Measurements from ENCODE around the gene AGAP3.

Gene AGAP3

DNA sequence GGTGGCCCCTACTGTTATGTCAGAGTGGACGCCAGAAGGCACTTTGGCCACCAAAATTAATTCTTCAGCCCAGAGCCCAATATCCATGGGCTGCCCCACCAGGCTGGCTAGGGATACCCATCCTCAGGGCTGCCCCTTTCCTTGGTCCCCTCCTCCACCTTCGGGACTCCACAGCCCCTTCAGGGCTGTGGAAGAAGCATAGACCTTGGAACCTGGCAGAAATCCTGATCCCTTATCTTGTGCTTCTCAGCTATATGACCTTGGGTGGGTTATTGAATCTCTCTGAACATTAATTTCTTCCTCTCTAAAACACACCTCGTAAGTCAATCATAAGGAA is 2.5 kb upstream of the AGAP3 start:
- TF ChIP-seq, protein P1, sequence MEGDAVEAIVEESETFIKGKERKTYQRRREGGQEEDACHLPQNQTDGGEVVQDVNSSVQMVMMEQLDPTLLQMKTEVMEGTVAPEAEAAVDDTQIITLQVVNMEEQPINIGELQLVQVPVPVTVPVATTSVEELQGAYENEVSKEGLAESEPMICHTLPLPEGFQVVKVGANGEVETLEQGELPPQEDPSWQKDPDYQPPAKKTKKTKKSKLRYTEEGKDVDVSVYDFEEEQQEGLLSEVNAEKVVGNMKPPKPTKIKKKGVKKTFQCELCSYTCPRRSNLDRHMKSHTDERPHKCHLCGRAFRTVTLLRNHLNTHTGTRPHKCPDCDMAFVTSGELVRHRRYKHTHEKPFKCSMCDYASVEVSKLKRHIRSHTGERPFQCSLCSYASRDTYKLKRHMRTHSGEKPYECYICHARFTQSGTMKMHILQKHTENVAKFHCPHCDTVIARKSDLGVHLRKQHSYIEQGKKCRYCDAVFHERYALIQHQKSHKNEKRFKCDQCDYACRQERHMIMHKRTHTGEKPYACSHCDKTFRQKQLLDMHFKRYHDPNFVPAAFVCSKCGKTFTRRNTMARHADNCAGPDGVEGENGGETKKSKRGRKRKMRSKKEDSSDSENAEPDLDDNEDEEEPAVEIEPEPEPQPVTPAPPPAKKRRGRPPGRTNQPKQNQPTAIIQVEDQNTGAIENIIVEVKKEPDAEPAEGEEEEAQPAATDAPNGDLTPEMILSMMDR (IDR thresholded peaks at IDR 0.05; ENCODE audit: low read depth, low read length), result no peak
- H3K4me3 ChIP-seq (replicated peaks in 1 of 2; ENCODE audit: low read depth in 2 of 2, low read length in 2 of 2), result peak overlapping the region; percentile 73 to 76
- DNase-seq (ENCODE audit: low read depth in 2 of 2), result no peak

DNA sequence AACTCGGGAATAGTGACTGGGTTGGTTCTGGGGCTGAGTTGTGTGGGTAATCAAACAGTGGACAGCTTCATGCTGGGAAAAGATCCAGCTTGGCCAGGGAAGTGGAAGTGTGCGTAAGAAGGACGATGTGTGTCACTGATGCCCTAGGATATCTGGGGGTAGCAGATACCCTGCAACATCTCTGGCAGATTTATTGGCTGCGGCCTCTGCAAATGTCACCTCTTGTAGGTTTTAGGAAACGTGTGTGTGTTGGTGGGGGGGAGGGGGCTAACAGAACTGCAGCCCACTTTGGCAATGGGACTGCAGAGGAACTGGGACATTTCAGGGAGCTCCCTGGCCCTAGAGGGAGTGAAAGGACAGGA is 965 bp upstream of the AGAP3 start:
- H3K4me3 ChIP-seq (replicated peaks in 1 of 2; ENCODE audit: low read depth in 2 of 2, low read length in 2 of 2), result peak overlapping the region in 1 of 2 donors; percentile 53
- TF ChIP-seq, protein P1 (IDR thresholded peaks at IDR 0.05; ENCODE audit: low read depth, low read length), result no peak
- DNase-seq (ENCODE audit: low read depth in 2 of 2), result peak in 1 of 2 donors; percentile 37

DNA sequence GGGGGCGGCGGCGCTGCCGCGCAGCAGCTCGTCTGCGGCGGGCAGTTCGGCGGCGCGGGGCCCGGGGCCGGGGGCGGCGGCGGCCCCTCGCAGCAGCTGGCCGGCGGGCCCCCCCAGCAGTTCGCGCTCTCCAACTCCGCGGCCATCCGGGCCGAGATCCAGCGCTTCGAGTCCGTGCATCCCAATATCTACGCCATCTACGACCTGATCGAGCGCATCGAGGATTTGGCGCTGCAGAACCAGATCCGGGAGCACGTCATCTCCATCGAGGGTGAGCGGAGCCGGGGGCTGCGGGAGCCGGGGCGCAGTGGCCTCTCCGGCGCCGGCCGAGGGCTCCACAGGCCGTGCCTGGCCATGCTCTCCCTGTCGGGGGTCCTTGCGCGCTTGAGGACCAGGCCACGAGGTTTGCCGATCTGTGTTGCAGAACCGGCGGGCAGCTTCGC is 548 bp downstream of the AGAP3 start:
- peak overlapping the region; percentile 74 to 81 for H3K4me3 ChIP-seq (replicated peaks in 1 of 2; ENCODE audit: low read depth in 2 of 2, low read length in 2 of 2)
- TF ChIP-seq, protein P1 (IDR thresholded peaks at IDR 0.05; ENCODE audit: low read depth, low read length), result no peak
- peak in 1 of 2 donors; percentile 47 for DNase-seq (ENCODE audit: low read depth in 2 of 2)

DNA sequence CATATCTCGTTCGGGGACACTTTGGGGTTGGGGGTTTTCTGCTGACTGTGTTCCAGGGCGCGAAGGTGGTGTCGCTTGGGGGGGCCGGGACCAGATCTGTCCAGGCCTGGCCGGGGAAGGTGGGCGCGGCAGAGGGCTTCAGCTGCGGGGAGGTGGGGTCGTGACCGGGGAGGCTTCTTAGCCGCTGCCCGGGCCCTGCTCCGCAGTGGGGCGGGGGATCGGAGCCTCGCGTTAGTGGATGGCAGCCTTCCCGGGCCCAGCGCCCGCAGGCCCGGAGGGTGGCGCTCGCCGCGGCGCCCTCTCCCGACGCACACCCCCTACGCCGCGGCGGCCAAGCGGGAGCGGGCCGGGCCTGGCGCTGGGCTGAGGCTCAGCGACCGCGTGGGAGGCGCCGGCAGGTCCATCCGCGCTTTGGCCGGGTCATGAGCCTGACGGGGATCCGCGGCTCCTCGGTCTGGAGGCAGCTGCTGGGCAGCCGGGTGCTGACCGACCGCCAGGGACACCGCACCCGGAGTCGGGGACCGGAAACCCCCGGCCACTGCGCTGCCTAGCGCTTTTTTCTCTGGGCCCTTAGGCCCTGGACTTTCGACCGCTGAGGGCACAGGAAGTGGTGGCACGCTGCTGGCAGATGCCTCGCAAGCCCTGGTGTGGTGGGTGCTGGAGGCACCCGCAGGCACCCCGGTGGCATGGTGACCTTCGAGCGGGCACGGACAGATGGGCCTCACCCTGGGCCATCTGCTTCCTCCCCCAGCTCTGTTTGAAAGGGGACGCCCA is 1.2 kb downstream of the AGAP3 start:
- DNase-seq (ENCODE audit: low read depth in 2 of 2), result peak; percentile 60 to 69
- H3K4me3 ChIP-seq (replicated peaks in 1 of 2; ENCODE audit: low read depth in 2 of 2, low read length in 2 of 2), result peak overlapping the region; percentile 74 to 81
- TF ChIP-seq, protein P1 (IDR thresholded peaks at IDR 0.05; ENCODE audit: low read depth, low read length), result no peak

DNA sequence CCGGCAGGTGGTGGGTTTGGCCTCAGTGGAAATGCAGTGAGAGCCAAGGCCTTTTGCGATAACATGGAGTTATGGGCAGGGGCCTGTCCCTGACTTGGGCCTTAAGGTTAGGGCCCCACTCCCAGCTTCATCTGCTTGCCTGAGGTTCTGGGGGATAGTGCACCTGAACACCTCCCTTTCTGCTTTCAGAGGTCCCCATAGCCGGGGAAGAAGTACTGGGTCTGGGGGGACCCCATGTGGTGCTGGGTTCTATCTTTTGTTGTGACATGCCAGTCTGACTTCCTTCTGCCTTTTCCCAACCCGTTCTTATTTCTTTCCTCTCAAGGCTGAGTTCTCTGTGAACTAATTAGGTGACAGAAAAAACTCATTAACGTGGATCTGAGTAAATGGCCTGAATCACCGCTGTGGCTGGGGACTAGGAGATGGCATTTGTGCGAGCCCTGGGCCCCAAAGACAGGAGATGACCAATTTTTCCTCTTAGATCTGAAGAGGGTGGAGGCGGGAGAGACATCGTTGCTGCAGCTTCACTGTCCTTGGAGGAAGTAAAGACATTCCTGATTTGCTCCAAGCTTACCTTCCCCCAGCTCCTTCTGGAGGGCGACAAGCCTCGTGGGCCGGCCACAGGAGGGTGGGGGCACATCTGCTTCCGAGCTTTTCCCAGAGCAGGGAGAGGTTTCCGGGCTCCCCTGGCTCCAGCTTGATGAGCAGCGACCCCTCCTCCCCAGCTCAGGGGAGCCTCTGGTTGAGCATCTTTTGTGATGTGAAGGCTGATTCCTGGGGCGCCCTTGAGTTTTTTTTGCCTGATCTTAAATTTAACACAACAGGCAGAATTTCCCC is 2.0 kb downstream of the AGAP3 start:
- DNase-seq (ENCODE audit: low read depth in 2 of 2), result peak in 1 of 2 donors; percentile 15

DNA sequence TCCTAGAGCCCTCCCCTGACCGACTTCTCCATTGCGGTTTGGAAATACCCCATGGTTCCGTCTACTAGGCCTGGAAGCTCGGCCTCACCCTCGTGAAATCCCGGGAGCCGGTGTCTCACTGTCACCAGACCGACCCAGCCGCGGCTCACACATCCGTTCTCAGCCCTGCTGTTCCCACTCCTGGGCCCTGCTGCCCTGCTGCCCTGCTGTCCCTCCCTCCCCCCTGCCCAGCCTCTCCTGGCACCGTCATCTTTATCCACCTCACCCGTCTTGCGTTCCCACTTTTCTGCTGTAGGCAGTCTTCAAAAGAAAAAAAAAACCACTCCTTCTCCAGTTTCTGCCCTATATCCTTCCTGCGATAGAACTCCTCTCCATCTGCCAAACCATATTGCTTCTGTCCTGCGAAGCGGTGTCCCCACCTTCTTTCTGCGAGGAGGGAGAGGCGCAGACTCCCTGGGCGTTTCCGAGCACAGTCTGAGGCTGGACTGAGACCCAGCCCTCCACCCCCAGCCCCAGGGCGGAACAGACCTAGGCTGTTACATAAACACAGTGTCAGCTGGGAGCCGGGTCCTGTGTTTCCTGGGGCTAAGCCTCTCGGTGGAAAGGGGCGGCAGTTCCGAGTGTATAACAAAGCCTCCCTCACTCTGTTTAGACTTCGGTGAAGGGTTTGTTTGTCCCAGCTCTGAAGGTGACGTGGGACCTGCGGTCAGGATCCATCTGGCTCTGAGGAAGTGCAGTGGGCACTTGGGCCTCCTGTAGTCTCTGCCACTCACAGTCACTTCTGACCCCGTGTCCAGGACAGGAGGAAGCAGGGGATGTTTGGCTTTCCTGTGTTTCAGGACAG is 2.8 kb downstream of the AGAP3 start:
- DNase-seq (ENCODE audit: low read depth in 2 of 2), result peak; percentile 67 to 75
- H3K4me3 ChIP-seq (replicated peaks in 1 of 2; ENCODE audit: low read depth in 2 of 2, low read length in 2 of 2), result peak overlapping the region; percentile 57 to 81
- TF ChIP-seq, protein P1 (IDR thresholded peaks at IDR 0.05; ENCODE audit: low read depth, low read length), result no peak

More for the DNA sequence above, 2.0 kb downstream of the AGAP3 start:
- TF ChIP-seq, protein P1 (IDR thresholded peaks at IDR 0.05; ENCODE audit: low read depth, low read length), result no peak
- peak overlapping the region; percentile 57 to 81 for H3K4me3 ChIP-seq (replicated peaks in 1 of 2; ENCODE audit: low read depth in 2 of 2, low read length in 2 of 2)
